HepG2 (cell line): Measurements from ENCODE around the gene APC2. TPM values are rescaled to one million over a fixed set of nuclear protein-coding genes. Genes with fewer than 3 reads are reported as not detected.

ENCODE experiments used
- BRD4 ChIP-seq: sonication (generic); formaldehyde crosslinking; IDR thresholded peaks from 2 replicates; pipeline ENCODE4 v1.4.0; 2020; ENCODE audit warnings: missing genetic modification reagents
- HCFC1 ChIP-seq: fragments of 150-350 bp; IDR thresholded peaks from 2 replicates; pipeline ENCODE4 v1.6.1; 2014; ENCODE audit warnings: low read depth, low read length
- KMT2A ChIP-seq: sonication (generic); formaldehyde crosslinking; IDR thresholded peaks from 2 replicates; pipeline ENCODE4 v1.4.0; 2020; ENCODE audit warnings: missing genetic modification reagents
- PCBP1 ChIP-seq: fragments of 200-400 bp; formaldehyde crosslinking; IDR thresholded peaks from 2 replicates; pipeline ENCODE4 v1.6.1; 2017; ENCODE audit warnings: mild to moderate bottlenecking, low read depth, low read length, borderline replicate concordance
- POLR2A ChIP-seq, 2 experiments: IDR thresholded peaks; 2 replicates each; pipeline ENCODE4 v1.6.1; 2011; ENCODE audit warnings: low read depth in 2 of 2, low read length in 2 of 2, mild to moderate bottlenecking in 1 of 2, moderate library complexity in 1 of 2; ENCODE audit not compliant: insufficient read depth in 1 of 2
- RORA ChIP-seq: sonication (generic); formaldehyde crosslinking; IDR thresholded peaks from 2 replicates; pipeline ENCODE4 v1.5.0; 2020; ENCODE audit warnings: mild to moderate bottlenecking, missing genetic modification reagents, moderate library complexity
- SAFB2 ChIP-seq: sonication (generic); formaldehyde crosslinking; IDR thresholded peaks from 2 replicates; pipeline ENCODE4 v1.5.1; 2020; ENCODE audit warnings: missing genetic modification reagents, low read depth, mild to moderate bottlenecking, borderline replicate concordance
- SALL1 ChIP-seq: sonication (generic); formaldehyde crosslinking; IDR thresholded peaks from 2 replicates; pipeline ENCODE4 v1.8.0; 2022; ENCODE audit warnings: mild to moderate bottlenecking, missing genetic modification reagents
- ZKSCAN5 ChIP-seq: sonication (generic); formaldehyde crosslinking; IDR thresholded peaks from 2 replicates; pipeline ENCODE4 v1.5.1; 2020; ENCODE audit warnings: mild to moderate bottlenecking, missing genetic modification reagents
- ZNF564 ChIP-seq: sonication (generic); formaldehyde crosslinking; IDR thresholded peaks from 2 replicates; pipeline ENCODE4 v1.8.1; 2023; ENCODE audit warnings: mild to moderate bottlenecking, missing genetic modification reagents
- polyA plus RNA-seq, 8 experiments: library from polyadenylated mRNA; depleted of rRNA in 3 of 8; stranded (reverse) in 7 of 8; unstranded in 1 of 8; fragments of >200 nt; fragmentation: Illumina TruSeq in 4 of 8; extraction: Trizol in 4 of 8; gene quantifications; 2 replicates each; pipeline versions ENCODE4 v1.2.1 to v1.2.3, GENCODE V29; 2011 to 2016; ENCODE audit warnings: low read depth in 4 of 8, missing spikeins in 1 of 8, mixed read lengths in 1 of 8; ENCODE audit not compliant: insufficient read depth in 1 of 8
- total RNA-seq, 5 experiments: library from RNA; depleted of rRNA; stranded (reverse); fragments of >200 nt; fragmentation: Illumina TruSeq; extraction: Trizol; gene quantifications; 2 replicates each; pipeline ENCODE4 v1.2.3, GENCODE V29; 2016; ENCODE audit warnings: low read depth in 1 of 5
- TF ChIP-seq, protein P1 (sequence below): sonication (generic); formaldehyde crosslinking; IDR thresholded peaks from 2 replicates; pipeline ENCODE4 v1.4.0; 2020; ENCODE audit warnings: mild to moderate bottlenecking, missing genetic modification reagents
- TF ChIP-seq, protein P2 (sequence below): sonication (generic); formaldehyde crosslinking; IDR thresholded peaks from 2 replicates; pipeline ENCODE4 v1.4.0; 2020; ENCODE audit warnings: missing genetic modification reagents, mild to moderate bottlenecking, borderline replicate concordance
- TF ChIP-seq, protein P3 (sequence below): sonication (generic); formaldehyde crosslinking; IDR thresholded peaks from 2 replicates; pipeline ENCODE4 v1.5.1; 2020; ENCODE audit warnings: missing genetic modification reagents, mild to moderate bottlenecking, borderline replicate concordance

The APC2 gene
- total and polyA plus RNA-seq, 2 of the 13 experiments (the other 11 are each of a cell fraction or from before 2014, with no cell fraction given): 0.08 to 0.22 TPM

DNA sequence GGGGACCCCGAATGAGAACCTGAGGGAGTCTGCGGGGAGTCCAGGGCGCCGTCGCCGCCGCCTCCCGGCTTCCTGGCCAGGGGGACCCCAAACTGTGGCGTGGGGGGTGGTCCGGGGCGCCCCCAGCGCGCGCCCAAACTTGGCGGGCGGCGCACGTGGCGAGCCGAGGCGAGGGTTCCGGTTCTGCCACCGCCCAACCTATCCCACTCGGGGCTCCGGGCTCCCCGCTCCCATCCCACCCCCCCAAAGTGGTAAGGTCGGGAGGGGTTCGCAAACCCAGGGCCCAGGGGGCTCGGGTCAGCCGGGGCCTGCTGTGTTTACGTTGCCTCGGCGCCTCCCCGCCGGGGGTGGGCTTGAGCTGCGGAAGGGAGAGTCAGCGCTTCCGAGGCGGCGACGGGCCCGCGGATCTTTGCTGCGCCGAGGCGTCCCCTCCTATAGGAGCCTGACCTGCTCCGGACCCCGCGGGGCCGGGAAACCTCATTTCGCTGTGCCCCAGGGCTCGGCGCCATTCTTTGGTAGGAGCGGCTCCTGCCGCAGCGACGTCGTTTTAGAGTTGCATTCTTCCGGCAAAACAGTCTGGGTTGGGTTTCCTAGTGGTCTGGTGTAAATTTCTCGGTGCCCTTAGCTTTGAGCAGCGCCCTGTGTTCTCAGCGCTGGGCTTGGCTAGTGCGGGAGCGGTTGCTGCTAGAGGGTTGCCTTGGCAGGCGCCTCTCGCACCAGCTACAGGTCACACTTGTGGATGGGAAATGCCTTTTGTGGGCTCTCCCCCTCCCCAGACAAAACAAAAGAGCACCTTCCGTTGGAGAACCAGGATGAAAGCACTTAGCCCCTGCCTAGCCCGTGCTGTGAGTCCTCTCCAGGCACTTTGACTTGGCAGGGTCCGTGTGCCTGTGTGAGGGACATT lies 41.4 kb upstream of the APC2 start (continued):
- TF ChIP-seq, protein P1, sequence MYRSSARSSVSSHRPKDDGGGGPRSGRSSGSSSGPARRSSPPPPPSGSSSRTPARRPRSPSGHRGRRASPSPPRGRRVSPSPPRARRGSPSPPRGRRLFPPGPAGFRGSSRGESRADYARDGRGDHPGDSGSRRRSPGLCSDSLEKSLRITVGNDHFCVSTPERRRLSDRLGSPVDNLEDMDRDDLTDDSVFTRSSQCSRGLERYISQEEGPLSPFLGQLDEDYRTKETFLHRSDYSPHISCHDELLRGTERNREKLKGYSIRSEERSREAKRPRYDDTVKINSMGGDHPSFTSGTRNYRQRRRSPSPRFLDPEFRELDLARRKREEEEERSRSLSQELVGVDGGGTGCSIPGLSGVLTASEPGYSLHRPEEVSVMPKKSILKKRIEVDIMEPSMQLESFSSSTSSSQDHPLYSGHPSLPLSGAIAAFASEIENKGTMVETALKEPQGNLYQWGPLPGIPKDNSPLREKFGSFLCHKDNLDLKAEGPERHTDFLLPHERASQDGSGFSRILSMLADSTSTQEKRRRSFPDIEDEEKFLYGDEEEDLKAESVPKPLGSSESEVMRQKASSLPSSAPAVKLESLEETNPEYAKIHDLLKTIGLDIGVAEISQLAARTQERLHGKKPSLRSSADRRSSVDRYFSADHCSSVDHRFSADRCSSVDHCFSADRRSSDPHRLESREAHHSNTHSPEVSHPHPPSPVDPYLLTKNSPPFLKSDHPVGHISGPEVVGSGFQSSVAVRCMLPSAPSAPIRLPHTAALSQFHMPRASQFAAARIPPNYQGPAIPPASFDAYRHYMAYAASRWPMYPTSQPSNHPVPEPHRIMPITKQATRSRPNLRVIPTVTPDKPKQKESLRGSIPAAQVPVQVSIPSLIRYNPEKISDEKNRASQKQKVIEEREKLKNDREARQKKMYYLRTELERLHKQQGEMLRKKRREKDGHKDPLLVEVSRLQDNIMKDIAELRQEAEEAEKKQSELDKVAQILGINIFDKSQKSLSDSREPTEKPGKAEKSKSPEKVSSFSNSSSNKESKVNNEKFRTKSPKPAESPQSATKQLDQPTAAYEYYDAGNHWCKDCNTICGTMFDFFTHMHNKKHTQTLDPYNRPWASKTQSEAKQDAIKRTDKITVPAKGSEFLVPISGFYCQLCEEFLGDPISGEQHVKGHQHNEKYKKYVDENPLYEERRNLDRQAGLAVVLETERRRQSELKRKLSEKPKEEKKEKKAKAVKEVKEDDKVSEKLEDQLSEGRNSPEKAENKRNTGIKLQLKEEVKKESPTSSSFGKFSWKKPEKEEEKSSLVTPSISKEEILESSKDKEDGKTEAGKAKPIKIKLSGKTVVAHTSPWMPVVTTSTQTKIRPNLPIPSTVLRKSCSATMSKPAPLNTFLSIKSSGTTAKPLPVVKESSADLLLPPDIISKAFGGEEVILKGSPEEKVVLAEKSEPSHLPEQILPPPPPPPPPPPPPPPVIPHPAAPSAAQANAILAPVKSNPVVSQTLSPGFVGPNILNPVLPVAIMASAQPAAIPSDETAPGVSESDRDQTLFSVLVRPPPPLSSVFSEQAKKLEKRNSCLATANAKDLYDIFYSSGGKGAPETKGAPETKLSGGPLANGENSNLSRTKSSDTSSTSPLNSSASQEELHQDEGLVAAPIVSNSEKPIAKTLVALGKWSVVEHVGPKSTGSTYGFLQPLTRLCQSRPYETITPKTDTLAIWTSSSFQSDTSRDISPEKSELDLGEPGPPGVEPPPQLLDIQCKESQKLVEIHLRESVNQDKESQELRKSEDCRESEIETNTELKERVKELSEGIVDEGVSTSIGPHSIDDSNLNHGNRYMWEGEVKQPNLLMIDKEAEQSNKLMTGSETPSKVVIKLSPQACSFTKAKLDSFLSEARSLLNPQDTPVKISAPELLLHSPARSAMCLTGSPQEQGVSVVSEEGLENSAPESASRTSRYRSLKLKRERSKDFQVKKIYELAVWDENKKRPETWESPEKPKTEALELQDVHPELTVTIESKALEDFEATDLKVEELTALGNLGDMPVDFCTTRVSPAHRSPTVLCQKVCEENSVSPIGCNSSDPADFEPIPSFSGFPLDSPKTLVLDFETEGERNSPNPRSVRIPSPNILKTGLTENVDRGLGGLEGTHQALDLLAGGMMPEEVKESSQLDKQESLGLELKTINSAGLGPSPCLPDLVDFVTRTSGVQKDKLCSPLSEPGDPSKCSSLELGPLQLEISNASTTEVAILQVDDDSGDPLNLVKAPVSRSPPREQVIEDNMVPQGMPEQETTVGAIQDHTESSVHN: no peak
- no peak for TF ChIP-seq RORA (CRISPR knock-in tag)
- TF ChIP-seq KMT2A (CRISPR knock-in tag): peak; percentile 68; the same call in 1 of the 2 replicates
- TF ChIP-seq, protein P2, sequence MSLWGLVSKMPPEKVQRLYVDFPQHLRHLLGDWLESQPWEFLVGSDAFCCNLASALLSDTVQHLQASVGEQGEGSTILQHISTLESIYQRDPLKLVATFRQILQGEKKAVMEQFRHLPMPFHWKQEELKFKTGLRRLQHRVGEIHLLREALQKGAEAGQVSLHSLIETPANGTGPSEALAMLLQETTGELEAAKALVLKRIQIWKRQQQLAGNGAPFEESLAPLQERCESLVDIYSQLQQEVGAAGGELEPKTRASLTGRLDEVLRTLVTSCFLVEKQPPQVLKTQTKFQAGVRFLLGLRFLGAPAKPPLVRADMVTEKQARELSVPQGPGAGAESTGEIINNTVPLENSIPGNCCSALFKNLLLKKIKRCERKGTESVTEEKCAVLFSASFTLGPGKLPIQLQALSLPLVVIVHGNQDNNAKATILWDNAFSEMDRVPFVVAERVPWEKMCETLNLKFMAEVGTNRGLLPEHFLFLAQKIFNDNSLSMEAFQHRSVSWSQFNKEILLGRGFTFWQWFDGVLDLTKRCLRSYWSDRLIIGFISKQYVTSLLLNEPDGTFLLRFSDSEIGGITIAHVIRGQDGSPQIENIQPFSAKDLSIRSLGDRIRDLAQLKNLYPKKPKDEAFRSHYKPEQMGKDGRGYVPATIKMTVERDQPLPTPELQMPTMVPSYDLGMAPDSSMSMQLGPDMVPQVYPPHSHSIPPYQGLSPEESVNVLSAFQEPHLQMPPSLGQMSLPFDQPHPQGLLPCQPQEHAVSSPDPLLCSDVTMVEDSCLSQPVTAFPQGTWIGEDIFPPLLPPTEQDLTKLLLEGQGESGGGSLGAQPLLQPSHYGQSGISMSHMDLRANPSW (CRISPR knock-in tag): no peak
- TF ChIP-seq BRD4 (CRISPR knock-in tag): 0 out of 2 replicates have a peak, but pooled peaks have one; percentile 10
- peak; percentile 16; the same call in 1 of the 2 replicates for TF ChIP-seq ZNF564
- TF ChIP-seq PCBP1: no peak; the same call in 1 of the 2 replicates
- TF ChIP-seq, protein P3, sequence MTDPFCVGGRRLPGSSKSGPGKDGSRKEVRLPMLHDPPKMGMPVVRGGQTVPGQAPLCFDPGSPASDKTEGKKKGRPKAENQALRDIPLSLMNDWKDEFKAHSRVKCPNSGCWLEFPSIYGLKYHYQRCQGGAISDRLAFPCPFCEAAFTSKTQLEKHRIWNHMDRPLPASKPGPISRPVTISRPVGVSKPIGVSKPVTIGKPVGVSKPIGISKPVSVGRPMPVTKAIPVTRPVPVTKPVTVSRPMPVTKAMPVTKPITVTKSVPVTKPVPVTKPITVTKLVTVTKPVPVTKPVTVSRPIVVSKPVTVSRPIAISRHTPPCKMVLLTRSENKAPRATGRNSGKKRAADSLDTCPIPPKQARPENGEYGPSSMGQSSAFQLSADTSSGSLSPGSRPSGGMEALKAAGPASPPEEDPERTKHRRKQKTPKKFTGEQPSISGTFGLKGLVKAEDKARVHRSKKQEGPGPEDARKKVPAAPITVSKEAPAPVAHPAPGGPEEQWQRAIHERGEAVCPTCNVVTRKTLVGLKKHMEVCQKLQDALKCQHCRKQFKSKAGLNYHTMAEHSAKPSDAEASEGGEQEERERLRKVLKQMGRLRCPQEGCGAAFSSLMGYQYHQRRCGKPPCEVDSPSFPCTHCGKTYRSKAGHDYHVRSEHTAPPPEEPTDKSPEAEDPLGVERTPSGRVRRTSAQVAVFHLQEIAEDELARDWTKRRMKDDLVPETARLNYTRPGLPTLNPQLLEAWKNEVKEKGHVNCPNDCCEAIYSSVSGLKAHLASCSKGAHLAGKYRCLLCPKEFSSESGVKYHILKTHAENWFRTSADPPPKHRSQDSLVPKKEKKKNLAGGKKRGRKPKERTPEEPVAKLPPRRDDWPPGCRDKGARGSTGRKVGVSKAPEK (CRISPR knock-in tag): no peak
- TF ChIP-seq POLR2A (IDR thresholded peaks at IDR 0.05; ENCODE audit: insufficient read depth in 1 of 2, low read depth in 2 of 2, low read length in 2 of 2): peak in 1 of 2 experiments; percentile 46; a peak in 1 of 4 replicates
- no peak; the same call in 1 of the 2 replicates for TF ChIP-seq SALL1 (CRISPR knock-in tag)
- TF ChIP-seq HCFC1: no peak
- TF ChIP-seq ZKSCAN5 (CRISPR knock-in tag): no peak
- TF ChIP-seq SAFB2 (CRISPR knock-in tag): no peak
